CD4-positive, alpha-beta T cell treated with Interleukin-15 for 4 hours (primary cell): ENCODE measurements around the gene TIGD3.
A peak's percentile ranks its signal among the peaks of the same experiment; 100 is the strongest.
"Not testable (repeated sequence)": the region's sequence is repeated elsewhere in the genome, so short reads cannot be mapped to it uniquely, and the experiment has no call there.

Source experiments
- DNase-seq: peaks from one replicate; pipeline ENCODE4 v3.0.0-alpha.2; 2020; ENCODE audit warnings: low spot score

TIGD3 gene

DNA sequence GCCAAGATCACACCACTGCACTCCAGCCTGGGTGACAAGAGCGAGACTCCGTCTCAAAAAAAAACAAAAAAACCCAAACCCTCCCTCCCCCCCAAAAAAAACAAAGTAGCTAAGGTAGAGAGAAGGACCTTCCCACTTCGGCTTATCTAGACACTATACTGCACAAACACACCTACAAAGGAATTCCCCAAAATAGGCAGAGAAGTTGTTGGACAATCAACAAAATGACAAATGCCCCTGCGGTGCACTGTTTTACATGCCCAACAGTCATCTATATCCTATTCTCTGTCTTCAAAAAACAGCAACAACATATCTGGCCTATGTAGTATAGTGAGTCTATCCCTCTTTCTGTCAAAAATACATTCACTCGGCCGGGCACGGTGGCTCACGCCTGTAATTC is 27.5 kb upstream of the TIGD3 start:
- no peak for DNase-seq

DNA sequence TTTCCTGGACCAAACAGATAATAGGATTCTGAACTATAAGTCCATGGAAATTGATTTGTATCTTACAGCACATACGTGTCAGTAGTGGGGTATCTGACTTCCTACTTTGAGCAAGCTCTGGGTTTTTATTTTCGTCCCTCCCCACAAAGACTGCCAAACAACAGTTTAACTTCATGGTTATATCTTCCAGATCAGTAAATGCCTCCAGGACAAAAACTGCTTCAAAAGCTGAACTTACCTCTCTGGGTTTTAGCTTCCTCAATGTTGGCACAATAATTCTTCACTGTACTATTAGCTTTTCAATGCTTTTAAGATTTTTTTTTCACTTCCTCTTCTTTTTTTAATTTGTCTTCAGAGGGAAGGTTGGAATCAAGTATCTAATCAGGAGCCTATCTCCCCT is 25.1 kb upstream of the TIGD3 start:
- no peak for DNase-seq

DNA sequence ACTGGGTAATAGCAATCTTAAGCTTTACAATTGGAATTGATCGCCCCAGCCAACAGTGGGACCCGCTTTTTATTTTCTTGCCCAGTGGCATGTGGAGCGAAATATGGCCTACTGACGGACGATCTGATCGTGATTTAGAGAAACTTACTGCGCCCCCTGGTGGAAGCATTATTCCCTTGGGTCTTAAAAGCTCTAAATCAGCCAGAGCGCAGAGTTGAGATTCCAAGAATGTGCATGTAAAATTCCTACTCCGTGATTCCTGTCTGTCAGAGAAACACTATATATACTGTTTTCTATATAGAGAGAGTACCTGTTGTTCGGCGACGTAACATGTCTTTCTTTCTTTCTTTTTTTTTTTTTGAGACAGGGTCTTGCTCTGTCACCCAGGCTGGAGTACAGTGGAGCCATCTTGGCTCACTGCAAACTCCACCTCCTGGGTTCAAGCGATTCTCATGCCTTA is 24.6 kb upstream of the TIGD3 start:
- DNase-seq = peak; percentile 83

DNA sequence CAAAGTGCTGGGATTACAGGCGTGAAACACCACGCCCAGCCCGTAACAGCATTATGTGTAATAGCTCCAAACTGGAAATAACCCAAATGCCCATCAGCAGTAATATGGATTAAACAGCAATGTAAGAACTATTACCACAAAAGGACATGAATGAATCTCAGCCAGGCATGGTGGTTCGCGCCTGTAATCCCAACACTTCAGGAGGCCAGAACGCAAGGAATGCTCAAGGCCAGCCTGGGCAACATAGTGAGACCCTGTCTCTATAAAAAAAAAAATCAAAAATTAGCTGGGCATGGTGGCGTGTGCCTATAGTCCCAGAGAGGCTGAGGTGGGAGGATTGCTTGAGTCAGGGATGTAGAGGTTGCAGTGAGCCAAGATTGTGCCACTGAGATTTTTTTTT is 24.0 kb upstream of the TIGD3 start:
- no peak for DNase-seq

DNA sequence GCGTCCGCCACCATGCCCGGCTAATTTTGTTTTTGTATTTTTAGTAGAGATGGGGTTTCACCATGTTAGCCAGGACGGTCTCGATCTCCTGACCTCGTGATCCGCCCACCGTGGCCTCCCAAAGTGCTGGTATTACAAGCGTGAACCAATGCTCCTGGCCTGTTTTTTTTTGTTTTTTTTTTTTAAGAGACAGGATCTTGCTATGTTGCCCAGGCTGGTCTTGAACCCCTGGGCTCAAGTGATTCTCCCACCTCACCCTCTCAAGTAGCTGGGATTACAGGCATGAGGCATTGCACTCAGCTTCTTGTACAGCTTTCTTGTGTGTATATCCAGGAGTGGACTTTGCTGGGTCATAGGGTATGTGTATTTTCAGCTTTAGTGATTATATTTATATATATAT is 22.0 kb upstream of the TIGD3 start:
- DNase-seq = not testable (repeated sequence)

DNA sequence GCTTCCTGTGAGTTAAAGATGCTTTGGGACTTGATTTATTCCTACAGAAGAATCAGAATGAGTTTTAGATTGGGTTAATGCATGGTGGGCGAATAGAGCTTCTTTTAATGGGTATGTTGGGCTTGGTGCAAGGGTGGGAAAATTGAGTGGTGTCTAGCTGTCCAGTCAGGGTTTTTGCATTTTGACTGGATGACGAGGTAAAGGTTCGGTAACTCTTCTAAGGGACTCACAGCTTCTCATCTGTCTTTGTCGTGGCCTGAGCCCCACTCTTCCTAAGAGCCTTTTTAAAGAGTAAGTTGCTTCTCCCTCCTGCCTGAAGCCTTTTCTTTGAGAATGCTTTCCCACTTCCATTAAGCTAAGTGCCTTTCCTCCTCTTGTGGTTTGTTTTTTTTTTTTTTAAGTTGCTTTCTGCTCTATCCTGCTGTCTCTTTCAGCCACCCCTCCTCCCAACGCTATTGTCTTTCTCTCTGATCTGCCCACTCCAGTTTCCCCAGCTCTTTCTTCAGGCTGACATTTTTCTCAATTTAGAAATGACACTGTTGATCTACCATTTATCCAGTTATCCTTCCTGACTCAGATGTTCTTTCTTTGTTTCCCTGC is 19.8 kb upstream of the TIGD3 start:
- DNase-seq = no peak

DNA sequence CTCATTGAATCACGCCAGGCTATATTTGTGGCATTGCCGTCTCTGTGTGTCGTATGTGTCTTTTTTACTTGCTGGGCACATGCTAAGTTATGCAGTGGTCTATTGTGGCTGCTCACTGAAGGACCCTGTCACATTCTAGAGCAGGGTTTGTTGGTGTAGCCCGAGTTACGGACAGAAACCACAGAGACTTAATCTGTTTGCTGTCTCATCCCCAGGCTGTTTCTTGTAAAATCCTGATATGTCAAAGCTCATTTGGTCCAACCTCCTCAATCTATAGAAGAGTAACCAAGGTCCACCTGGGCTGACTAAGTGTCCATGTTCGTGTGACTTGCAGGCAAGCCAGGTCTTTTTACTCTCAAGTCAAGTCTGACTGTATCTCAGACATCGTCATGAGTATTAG is 15.9 kb upstream of the TIGD3 start:
- DNase-seq = no peak

DNA sequence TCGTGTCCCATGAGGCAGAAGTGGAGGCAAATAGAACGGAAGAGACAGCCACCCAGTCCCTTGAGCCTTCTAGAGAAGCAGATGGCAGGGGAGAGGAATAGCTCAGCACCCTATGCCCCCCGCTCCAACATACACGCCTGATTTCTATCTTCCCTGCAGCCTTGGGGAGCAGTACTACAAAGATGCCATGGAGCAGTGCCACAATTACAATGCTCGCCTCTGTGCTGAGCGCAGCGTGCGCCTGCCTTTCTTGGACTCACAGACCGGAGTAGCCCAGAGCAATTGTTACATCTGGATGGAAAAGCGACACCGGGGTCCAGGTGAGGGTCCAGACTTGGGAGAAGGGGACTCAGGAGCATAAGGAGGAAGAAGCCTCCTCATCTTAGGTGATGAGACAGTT is 14.3 kb upstream of the TIGD3 start:
- no peak for DNase-seq

DNA sequence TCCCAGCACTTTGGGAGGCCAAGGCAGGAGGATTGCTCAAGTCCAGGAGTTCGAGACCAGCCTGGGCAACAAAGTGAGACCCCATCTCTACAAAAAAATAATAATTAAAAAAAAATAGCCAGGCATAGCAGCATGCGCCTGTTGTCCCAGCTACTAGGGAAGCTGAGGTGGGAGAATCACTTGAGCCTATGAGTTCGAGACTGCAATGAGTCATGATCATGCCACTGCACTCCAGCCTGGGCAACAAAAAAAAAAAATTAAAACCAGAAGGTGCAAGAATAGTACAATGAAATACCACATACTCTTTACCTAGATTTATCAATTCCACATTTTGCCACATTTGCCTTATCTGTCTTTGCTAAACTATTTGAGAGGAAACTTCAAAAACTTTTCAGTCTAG is 12.7 kb upstream of the TIGD3 start:
- DNase-seq = no peak

DNA sequence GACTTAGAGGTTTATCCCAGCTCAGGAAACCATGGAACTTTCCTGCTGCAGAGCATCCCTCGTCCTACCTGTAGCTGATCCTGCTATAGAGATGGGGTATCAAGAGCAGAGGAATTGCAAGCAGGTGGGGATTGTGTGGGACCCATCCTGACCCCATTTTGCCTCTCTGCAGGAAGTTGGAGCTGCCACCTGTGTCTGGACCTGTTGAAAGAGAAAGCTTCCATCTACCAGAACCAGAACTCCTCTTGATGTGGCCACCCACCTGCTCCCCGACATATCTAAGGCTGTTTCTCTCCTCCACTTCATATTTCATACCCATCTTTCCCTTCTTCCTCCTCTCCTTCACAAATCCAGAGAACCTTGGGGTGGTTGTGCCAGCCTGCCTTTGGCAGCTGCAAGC is 3.0 kb upstream of the TIGD3 start:
- DNase-seq = no peak

DNA sequence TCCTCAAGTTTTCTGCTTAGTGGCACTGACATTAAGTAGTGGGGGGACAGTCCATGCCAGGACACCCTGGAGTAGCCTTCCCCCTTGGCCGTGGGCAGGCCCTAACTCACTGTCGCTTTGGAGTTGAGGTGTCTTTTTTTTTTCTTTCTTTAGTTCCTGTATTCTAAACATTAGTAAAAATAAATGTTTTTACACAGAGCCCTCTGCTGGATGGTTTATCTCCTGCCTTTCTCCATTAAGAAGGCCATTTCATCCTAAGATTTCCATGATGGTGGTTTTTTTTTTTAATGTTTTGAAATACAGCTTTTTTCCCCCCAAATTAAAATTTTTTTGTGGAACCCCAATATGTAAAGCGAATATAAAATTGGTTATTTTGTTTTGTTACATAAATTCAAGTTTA is 1.8 kb upstream of the TIGD3 start:
- DNase-seq = no peak

DNA sequence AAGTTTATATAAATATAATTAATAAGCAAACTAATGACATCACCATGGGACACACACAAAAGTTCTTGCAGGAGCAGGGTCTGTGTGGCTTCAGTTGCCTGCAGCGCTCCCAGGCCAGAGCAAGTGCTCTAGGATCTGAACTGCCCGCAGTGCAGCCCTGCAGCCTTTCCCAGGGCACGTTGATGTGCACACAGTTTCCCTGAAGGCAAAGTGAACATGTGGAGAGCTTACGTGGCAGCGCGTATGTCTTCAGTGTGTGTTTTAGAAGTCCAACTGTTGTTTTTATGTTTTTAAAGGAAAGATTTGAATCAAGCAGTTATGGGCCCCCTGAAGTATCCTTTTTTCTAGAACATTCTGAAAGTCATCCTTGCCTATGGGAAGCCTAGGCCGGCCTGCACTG is 1.2 kb upstream of the TIGD3 start:
- DNase-seq = no peak

DNA sequence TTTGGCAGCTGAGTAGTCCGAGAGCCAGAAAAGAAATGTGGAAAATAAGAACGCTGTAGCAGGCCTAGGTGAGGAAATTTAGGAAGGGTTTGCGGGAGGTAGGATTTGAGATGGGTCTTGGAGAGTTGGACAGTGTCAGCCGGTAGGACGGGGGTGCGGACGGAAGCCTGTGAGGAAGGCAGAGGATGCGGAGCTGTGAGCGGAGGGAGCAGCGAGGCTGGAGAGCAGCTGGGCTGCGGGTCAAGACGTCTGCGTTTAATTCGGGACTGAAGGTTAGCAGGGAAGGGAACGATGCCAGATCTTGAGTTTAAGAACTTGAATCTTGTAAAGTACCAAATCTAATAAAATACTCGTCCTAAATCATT is 669 bp upstream of the TIGD3 start:
- DNase-seq = no peak

DNA sequence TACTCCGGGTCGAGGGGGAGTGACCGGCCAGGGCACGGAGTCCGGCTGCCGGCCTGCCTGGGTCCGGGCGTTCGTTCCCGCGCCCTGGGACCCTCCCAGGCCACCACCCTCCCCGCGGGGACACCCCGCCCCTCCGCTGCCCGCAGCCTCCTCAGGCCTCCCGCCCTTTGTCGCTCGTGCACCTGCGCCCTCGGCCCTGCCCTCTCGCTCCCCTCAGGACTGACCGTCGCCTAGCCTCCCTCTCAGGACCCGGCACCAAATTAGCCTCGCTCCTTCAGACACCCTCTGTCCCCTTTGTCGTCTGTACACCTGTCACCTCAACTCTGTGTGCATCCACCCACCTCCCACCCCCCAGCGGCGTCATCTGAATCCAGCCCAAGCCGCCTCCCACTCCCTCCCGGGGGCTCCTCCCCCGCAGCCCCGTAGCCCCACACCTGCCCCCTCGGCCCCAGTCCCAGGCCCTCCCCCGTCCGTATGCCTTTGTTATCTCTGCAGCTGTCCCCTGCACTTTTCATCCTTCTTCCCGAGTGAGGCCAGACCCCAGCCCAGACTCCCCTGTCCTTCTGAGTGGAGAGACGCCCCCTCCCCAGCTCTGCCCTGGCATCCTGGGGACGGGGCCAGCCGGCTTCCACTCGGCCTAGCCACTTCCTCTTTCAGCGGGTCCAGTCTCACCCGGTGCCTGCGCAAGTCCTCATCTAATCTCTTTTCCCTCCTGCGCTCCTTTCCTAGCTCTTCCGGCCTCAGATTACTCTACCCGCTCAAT is 643 bp downstream of the TIGD3 start:
- DNase-seq = peak; percentile 39

DNA sequence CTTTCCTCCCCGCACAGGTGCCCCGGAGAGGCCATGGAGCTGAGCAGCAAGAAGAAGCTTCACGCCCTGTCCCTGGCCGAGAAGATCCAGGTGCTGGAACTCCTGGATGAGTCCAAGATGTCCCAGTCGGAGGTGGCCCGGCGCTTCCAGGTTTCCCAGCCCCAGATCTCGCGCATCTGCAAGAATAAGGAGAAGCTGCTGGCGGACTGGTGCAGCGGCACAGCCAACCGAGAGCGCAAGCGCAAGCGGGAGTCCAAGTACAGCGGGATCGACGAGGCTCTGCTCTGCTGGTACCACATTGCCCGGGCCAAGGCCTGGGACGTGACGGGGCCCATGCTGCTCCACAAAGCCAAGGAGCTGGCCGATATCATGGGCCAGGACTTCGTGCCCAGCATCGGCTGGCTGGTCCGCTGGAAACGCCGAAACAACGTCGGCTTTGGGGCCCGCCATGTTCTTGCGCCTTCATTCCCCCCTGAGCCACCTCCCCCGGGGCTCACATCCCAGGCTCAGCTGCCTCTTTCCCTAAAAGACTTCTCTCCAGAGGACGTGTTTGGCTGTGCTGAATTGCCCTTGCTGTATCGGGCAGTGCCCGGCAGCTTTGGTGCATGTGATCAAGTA is 1.3 kb downstream of the TIGD3 start:
- DNase-seq = no peak

DNA sequence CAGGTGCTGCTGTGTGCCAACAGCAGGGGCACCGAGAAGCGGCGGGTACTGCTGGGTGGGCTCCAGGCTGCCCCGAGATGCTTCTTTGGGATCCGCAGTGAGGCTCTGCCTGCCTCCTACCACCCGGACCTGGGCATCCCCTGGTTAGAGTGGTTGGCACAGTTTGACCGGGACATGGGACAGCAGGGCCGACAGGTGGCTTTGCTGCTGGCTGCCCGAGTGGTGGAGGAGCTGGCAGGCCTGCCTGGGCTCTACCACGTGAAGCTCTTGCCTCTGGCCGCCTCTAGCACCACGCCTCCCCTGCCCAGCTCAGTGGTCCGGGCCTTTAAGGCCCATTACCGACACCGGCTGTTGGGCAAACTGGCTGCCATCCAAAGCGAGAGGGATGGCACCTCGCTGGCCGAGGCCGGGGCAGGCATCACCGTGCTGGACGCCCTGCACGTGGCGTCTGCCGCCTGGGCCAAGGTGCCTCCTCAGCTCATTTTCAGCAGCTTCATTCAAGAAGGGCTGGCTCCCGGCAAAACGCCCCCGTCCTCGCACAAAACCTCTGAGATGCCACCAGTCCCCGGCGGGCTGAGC is 1.9 kb downstream of the TIGD3 start:
- DNase-seq = no peak

DNA sequence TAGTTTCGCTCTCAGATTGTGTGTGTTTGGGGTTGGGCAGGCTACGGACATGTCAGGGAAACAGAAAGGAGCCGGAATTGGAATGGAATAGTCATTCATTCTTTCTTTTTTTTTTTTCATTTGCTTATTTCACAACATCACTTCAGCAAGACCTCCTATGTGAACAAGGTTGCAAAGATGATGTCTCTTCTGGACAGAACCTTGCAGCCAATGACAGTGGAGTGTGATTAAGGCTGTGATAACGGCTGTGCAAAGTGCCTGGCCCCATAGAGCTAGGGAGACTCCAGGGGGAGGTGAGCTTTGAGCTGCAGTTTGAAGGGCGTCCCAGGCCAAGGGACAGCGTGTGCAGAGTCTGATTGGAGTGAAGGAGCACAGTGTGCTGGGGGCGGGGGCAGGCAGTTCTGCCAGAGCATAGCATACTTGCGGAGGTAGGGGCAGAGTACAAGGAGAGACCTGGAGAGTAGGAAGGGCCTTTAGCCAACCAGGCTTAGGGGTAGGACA is 3.4 kb downstream of the TIGD3 start:
- DNase-seq = no peak

DNA sequence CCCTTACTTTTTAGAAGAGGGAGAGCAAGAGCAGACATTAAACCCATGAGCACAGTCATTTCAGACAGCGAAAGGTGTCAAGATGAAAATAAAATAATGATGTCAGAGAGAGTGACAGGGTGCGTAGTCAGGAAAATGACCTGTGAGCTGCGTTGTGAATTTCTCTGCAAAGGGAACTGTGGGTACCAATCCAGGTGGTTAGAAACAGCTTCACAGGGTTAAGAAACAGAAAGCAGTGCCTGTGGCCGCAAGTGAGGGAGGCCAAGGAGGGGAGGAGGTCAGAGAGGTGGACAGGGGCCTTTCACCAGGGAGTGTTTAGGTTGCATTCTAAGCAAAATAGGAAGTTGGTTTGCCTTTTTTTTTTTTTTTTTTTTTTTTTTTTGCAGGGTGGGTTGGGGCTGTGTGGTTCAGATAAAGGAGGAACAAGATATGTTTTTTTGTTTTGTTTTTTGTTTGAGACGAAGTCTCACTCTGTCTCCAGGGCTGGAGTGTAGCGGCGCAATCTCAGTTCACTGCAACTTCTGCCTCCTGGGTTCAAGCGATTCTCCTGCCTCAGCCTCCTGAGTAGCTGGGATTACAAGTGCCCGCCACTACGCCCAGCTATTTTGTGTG is 7.9 kb downstream of the TIGD3 start:
- DNase-seq = no peak

DNA sequence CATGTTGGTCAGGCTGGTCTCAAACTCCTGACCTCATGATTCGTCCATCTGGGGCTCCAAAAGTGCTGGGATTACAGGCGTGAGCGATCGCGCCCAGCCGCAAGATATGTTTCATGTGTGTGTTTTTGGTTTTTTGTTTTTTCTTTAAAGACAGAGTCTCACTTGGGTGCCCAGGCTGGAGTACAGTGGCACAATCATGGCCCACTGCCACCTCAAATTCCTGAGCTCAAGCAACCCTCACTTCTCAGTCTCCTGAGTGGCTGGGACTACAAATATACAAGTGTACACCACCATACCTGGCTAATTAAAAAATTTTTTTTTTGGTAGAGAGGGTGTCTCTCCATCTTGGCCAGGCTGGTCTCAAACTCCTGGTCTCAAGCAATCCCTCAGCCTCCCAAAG is 8.4 kb downstream of the TIGD3 start:
- no peak for DNase-seq

DNA sequence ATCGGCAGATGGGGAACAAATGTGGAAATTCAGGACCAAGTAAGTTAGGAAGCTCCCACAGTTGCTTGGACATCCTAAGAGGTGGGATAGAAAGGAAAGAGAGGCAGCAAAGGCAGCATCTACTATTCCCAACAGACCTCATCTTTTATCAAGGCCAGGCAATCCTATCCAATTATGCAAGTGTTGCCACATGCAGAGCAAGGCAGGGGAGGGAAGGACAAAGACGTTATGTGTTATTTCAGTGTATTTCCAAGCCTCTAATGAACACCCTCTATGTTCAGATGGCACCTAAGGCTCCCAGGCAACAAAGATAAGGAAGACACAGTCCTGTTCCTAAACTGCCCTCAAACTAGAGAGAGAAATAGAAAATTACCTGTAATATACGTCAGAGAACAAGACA is 9.2 kb downstream of the TIGD3 start:
- DNase-seq = no peak

DNA sequence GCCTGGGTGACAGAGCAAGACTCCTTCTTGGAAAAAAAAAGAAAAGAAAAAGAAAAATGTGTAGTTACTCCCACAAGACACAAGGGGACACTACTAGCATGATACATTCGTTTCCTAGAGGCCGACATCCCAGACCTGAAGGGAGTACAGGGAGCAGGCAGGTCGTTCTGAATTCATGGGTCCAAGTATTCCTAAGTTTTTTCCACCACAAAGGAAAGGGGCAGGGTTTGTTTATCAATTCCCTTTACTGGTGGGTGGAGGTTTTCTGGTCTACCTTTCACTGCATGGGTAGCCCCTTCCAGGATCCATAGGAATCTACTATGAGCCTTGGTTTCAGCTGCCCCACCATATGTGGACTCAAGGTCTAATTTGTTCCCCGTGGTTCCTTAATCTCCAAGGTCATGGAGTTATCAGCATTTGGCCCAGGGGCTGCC is 11.8 kb downstream of the TIGD3 start:
- DNase-seq = peak; percentile 64

DNA sequence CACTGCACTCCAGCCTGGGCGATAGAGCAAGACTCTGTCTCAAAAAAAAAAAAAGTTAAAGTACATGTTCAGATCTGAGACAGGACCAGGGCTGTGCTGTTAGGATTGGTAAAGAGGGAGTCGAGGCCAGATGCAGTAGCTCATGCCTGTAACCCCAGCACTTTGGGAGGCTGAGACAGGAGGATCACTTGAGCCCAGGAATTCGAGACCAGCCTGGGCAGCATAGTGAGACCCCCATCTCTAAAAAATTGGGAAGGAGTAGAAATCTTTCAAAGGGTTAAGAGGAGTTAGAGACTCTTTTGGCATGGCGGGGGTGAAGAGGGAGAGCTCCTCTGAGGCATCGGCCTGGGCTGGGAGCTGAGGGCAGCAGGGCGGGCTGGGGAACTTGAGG is 16.1 kb downstream of the TIGD3 start:
- DNase-seq = no peak
